Measurements from ENCODE around the gene CPA3.

Gene CPA3

GRCh38 chr3:148865049-148865448 is at the start of gene CPA3:
CPA3 (plus strand) TSS chr3:148865296; CDS start chr3:148865308, 12 bp downstream.
- DNase-seq = no peak

GRCh38 chr3:148815316-148816110 is 49.6 kb upstream of the CPA3 start:
- no peak for DNase-seq

GRCh38 chr3:148816427-148816826 is 48.7 kb upstream of the CPA3 start:
- no peak for DNase-seq

GRCh38 chr3:148816981-148817525 is 48.0 kb upstream of the CPA3 start:
- peak; percentile 1 for DNase-seq

- no peak for DNase-seq
Observed at GRCh38 chr3:148820361-148821245, 44.5 kb upstream of the CPA3 start.

GRCh38 chr3:148823026-148823425 is 42.1 kb upstream of the CPA3 start:
- DNase-seq = no peak

- no peak for DNase-seq
Observed at GRCh38 chr3:148825476-148825875, 39.6 kb upstream of the CPA3 start.

GRCh38 chr3:148827585-148827984 is 37.5 kb upstream of the CPA3 start, which contains the start of gene CPB1:
CPB1 (plus strand) TSS chr3:148827811; CDS start chr3:148827824, 13 bp downstream.
- no peak for DNase-seq

GRCh38 chr3:148828136-148828690 is 36.9 kb upstream of the CPA3 start:
- no peak for DNase-seq

- no peak for DNase-seq
Observed at GRCh38 chr3:148829926-148830325, 35.2 kb upstream of the CPA3 start.

- DNase-seq = no peak
Observed at GRCh38 chr3:148833223-148833622, 31.9 kb upstream of the CPA3 start.

GRCh38 chr3:148839805-148840204 is 25.3 kb upstream of the CPA3 start:
- no peak for DNase-seq

GRCh38 chr3:148840451-148840850 is 24.6 kb upstream of the CPA3 start:
- no peak for DNase-seq

- DNase-seq = no peak
Observed at GRCh38 chr3:148845756-148846395, 19.2 kb upstream of the CPA3 start.

- DNase-seq = no peak
Observed at GRCh38 chr3:148847351-148847750, 17.7 kb upstream of the CPA3 start.

- no peak for DNase-seq
Observed at GRCh38 chr3:148848410-148848809, 16.7 kb upstream of the CPA3 start.

- DNase-seq = no peak
Observed at GRCh38 chr3:148852271-148852992, 12.7 kb upstream of the CPA3 start.

- DNase-seq = no peak
Observed at GRCh38 chr3:148853076-148853475, 12.0 kb upstream of the CPA3 start.

- no peak for DNase-seq
Observed at GRCh38 chr3:148854061-148854460, 11.0 kb upstream of the CPA3 start.

GRCh38 chr3:148856384-148856783 is 8.7 kb upstream of the CPA3 start:
- no peak for DNase-seq

- no peak for DNase-seq
Observed at GRCh38 chr3:148857316-148857715, 7.8 kb upstream of the CPA3 start.

- peak; percentile 31 for DNase-seq
Observed at GRCh38 chr3:148861277-148861869, 3.7 kb upstream of the CPA3 start.
